NCI-H82 treated with DMSO at 0.1 percent for 48 hours (cell line): ENCODE measurements around the gene CARMIL1.

Source experiments
- DNase-seq: peaks from one replicate; lab custom pipeline; 2025; ENCODE audit not compliant: unreplicated experiment; lab: John Stamatoyannopoulos, UW

Gene CARMIL1

GRCh38 chr6:25639653-25640052 lies 360.5 kb downstream of the CARMIL1 start:
- DNase-seq, result no peak

DNA sequence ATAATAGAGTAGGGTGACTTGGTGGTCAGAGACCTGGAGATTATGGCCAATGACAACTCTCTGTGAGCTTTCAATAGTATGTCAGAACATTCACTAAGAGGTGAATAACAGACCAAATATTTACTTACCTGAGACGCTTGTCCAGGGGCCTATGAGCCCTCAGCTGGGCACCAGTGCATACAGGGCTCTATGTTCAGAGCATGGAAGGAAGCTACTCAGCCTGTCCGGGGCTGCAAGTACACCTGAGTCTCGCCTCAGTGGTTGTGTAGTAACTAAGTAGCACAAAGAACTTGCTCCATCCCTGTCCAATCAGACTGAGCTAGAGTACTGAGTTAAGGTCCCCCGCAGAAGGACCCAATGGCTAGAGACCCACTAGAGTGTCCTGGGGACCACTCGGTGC lies 361.3 kb downstream of the CARMIL1 start:
- no peak for DNase-seq

DNA sequence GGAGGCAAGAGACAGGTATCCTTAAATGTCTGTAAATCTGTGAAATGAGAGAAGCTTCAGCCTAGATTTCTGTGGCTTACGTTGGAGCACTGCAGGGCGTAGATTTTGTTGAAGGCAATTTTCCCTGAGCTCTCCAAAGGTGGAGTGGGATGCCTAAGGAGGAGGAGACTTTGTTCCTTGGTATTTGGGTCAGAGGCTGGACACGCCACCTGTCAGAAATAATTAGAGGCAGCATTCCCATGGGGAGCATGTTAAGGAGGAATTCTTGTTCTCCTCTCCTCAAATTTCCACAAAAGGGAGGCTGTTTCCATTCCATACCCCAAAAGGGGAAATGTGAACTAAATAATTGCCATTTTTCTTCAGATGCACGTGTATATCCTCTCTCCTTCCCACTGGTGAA lies 361.7 kb downstream of the CARMIL1 start:
- no peak for DNase-seq

- no peak for DNase-seq
Observed at GRCh38 chr6:25641377-25641776, 362.2 kb downstream of the CARMIL1 start.

DNA sequence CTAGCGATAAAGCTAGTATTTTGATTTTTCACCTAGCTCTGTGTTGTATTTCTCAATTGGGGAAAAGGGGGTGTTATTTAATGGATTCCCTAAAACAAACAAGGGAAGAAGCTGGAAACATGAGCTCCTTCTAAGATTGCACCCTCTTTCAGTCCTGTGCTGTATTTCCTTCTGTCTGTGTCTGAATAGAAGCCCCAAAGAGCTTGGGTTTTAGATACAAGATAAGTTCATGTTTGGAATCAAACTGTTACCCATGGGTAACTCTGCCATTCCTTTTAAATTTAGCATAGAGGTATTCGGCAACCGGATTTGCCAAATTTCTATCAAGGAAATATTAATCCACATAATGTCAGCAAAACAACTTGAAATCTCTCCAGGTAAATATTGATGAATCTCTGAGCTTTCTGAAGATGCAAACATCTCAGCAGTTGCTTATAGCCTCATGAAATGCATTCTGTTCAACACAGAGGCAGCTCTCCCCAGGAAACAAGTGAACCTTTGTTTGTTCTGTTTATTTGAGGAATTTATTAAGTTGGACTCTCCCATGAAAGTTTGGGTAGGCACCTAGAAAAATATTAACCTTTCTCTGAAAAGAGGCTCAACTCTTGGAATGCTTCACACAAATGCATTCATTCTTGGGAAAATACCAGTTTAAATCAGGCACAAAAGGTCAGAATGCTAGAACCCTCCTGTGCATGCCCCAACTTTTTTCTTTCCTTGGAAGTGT lies 362.9 kb downstream of the CARMIL1 start:
- no peak for DNase-seq

- no peak for DNase-seq
Observed at GRCh38 chr6:25642667-25643328, 363.6 kb downstream of the CARMIL1 start.

DNA sequence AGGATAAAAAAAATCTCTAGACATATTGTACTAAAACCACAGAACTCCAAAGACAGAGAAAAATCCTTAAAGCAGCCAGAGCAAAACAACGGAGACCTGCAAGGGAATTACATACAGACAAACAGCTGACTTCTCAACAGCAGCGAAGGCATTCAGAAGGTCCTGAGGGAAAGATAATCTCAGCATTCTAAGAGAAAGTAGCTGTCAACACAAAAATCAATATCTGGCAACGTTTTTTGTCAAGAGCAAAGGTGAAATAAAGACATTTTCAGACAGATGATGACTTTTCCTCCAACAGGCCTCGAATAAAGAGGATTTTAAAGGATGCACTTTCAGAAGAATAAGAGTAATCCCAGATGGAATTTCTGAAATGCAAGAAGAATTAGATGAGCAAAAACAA lies 366.7 kb downstream of the CARMIL1 start:
- DNase-seq, result no peak

- no peak for DNase-seq
Observed at GRCh38 chr6:25649611-25650010, 370.4 kb downstream of the CARMIL1 start.

DNA sequence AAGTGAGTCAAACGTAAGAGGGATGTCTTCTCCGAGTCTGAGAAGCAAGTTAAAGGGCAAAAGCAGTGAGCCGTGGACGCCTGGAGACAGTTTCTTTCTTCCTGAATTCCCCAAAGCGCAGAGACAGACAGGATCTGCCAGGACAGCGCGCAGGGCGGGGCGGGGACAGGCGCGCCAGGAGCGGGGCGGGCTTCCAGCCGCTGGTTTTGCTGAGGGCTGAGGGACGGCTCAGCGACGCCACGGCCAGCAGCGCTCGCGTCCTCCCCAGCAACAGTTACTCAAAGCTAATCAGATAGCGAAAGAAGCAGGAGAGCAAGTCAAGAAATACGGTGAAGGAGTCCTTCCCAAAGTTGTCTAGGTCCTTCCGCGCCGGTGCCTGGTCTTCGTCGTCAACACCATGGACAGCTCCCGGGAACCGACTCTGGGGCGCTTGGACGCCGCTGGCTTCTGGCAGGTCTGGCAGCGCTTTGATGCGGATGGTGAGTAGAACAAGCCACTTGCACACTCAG lies 372.9 kb downstream of the CARMIL1 start, which contains the start of gene SCGN:
Gene SCGN (plus strand): TSS at position 209 of the 509 bp plus-strand sequence. CDS start 189 bp downstream, at position 398.
- no peak for DNase-seq

- no peak for DNase-seq
Observed at GRCh38 chr6:25655723-25656122, 376.5 kb downstream of the CARMIL1 start.

DNA sequence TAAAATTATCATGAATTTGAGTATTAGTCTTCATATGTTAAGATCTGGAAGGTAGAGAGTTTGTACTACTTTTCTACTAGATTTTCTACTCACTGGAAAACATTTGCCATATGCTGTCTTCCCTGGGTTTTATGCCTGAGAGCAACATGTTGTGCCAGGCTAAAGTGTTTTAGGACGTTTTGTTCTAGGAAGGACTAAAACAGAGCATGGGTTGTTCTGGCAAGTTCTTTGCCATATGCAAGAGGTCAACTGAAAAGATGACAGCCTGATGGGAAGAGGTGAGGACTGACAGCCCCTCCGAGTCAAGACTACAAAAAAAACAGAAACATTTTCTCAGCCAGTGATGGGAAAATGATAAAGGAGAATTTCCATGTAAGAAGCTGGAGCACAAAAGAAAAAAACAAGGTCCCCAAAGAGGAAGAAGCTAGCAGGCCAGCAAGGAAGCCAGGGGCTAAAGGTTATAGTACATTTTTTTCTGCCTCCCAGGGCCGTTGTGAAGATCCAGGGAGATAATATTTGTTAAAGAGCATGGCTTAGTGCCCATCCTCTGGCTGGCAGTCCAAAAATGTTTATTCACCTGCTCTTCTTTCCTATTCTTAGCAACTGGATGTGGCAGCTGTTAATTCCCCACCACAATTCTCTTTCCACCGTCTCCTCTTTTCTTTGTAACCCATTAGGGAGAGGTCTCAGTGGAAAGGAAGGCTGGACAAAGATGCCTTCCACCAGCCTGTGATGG lies 380.6 kb downstream of the CARMIL1 start:
- DNase-seq, result no peak

DNA sequence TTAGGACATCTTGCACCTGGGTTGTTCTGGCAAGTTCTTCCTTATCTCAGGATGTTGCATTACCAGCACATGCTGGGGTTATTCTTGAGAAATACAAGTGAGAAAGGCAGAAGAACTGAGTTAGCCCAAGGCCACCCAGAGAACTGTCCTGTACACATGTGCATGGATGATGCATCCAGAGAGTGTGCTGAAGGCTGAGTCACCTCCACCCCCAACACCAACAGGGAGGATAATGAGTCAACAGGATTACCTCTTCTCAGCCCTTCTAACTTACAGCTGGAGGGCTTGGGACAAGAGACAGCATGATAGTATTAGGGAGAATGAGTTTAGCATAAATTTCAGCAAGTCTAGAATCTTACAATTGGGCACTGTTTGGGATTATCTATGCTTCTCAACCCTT lies 381.3 kb downstream of the CARMIL1 start:
- peak; percentile 70 for DNase-seq

- DNase-seq, result no peak
Observed at GRCh38 chr6:25661129-25661779, 382.1 kb downstream of the CARMIL1 start.

DNA sequence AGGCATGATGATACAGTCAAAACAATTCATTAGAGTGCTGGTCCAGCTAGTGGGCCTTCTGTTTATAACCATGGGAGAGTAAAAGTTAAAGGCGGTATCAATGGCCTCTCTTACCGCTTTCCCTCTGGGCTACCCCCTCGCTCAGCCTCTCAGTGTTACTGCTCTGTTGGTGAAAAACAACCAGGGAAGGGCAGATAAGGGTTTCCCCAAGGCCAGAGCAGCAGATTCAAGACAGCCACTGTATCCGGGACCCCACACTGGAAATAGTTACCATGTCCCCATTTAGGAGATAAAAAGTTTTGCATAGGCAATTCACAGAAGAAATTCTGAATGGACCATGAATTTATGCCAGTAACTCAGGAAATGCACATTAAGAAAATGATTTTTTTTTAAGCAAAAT lies 386.3 kb downstream of the CARMIL1 start:
- no peak for DNase-seq

GRCh38 chr6:25669413-25669812 lies 390.2 kb downstream of the CARMIL1 start:
- no peak for DNase-seq
